H1 (cell line): Measurements from ENCODE around the gene PTPN22. TPM values are rescaled to one million over a fixed set of nuclear protein-coding genes. Genes with fewer than 3 reads are reported as not detected.

Source experiments
- BCL11A ChIP-seq, 2 experiments: IDR thresholded peaks; one replicate each; pipeline ENCODE4 v1.6.1; 2011; ENCODE audit warnings: low read depth in 2 of 2, low read length in 2 of 2, mild to moderate bottlenecking in 2 of 2
- CREB1 ChIP-seq: IDR thresholded peaks from 2 replicates; pipeline ENCODE4 v1.6.1; 2012; ENCODE audit warnings: inconsistent platforms
- GABPA ChIP-seq: IDR thresholded peaks from 2 replicates; pipeline ENCODE4 v1.6.1; 2011; ENCODE audit warnings: mild to moderate bottlenecking, low read length, moderate library complexity, borderline replicate concordance; ENCODE audit not compliant: insufficient read depth
- GTF2F1 ChIP-seq: IDR thresholded peaks from 2 replicates; pipeline ENCODE4 v1.6.1; 2012; ENCODE audit warnings: low read depth, low read length, improper control_type of control experiment, borderline replicate concordance
- HDAC2 ChIP-seq, 2 experiments: fragments of 300-600 bp in 1 of 2; sonication (generic) in 1 of 2; IDR thresholded peaks; 2 replicates each; pipeline ENCODE4 v1.6.1; 2011 to 2012; ENCODE audit warnings: low read depth in 2 of 2, low read length in 2 of 2, mild to moderate bottlenecking in 2 of 2, moderate library complexity in 2 of 2, borderline replicate concordance in 1 of 2, inconsistent platforms in 1 of 2
- KDM4A ChIP-seq: IDR thresholded peaks from one replicate; pipeline ENCODE4 v1.7.1; 2012; ENCODE audit warnings: low read depth, mild to moderate bottlenecking, moderate library complexity, low read length, inconsistent platforms; ENCODE audit not compliant: severe bottlenecking
- PHF8 ChIP-seq: fragments of 200-600 bp; sonication (generic); conservative IDR thresholded peaks from 2 replicates; pipeline ENCODE4 v1.7.1; 2012; ENCODE audit warnings: low read depth, mild to moderate bottlenecking, inconsistent platforms, low read length, moderate library complexity
- POLR2A ChIP-seq, 2 experiments: IDR thresholded peaks; 1 replicate in 1 of 2; 2 replicates in 1 of 2; pipeline ENCODE4 v1.6.1; 2011; ENCODE audit warnings: low read depth in 2 of 2, low read length in 2 of 2, mild to moderate bottlenecking in 2 of 2; ENCODE audit errors: control extremely low read depth in 1 of 2
- POU5F1 ChIP-seq: IDR thresholded peaks from 2 replicates; pipeline ENCODE4 v1.6.1; 2011; ENCODE audit warnings: low read depth, mild to moderate bottlenecking, low read length, moderate library complexity
- RBBP5 ChIP-seq: IDR thresholded peaks from 2 replicates; pipeline ENCODE4 v1.7.1; 2012; ENCODE audit warnings: low read depth, mild to moderate bottlenecking, inconsistent platforms, low read length, moderate library complexity, borderline replicate concordance
- RNF2 ChIP-seq: fragments of 200-900, 300-1000 bp; sonication (generic); IDR thresholded peaks from 2 replicates; pipeline ENCODE4 v1.7.1; 2016; ENCODE audit warnings: borderline replicate concordance, low read depth, mild to moderate bottlenecking, antibody characterized with exemption, low read length; ENCODE audit not compliant: poor library complexity, severe bottlenecking; ENCODE audit errors: missing control alignments
- SAP30 ChIP-seq: fragments of 300-600 bp; sonication (generic); IDR thresholded peaks from 2 replicates; pipeline ENCODE4 v1.7.1; 2012; ENCODE audit warnings: low read length, moderate library complexity, mild to moderate bottlenecking, inconsistent platforms; ENCODE audit not compliant: insufficient read depth, insufficient replicate concordance
- SIN3A ChIP-seq, 2 experiments: IDR thresholded peaks in 1 of 2; conservative IDR thresholded peaks in 1 of 2; 2 replicates each; pipeline ENCODE4 v1.6.1; 2011 to 2012; ENCODE audit warnings: low read length in 2 of 2, improper control_type of control experiment in 1 of 2, low read depth in 1 of 2, mild to moderate bottlenecking in 1 of 2
- SIRT6 ChIP-seq: IDR thresholded peaks from one replicate; pipeline ENCODE4 v1.7.1; 2012; ENCODE audit warnings: low read length, inconsistent platforms
- SP1 ChIP-seq: IDR thresholded peaks from 2 replicates; pipeline ENCODE4 v1.6.1; 2011; ENCODE audit warnings: low read depth, low read length
- SUZ12 ChIP-seq: fragments of 200-600 bp; sonication (generic); IDR thresholded peaks from 2 replicates; pipeline ENCODE4 v1.6.1; 2012; ENCODE audit warnings: mild to moderate bottlenecking, inconsistent platforms, low read length, moderate library complexity, mixed read lengths
- TAF7 ChIP-seq: optimal IDR thresholded peaks from 2 replicates; pipeline ENCODE3; 2011; ENCODE audit warnings: low read depth, mild to moderate bottlenecking, inconsistent platforms, low read length, moderate library complexity, borderline replicate concordance
- TBP ChIP-seq: IDR thresholded peaks from 2 replicates; pipeline ENCODE4 v1.6.1; 2011; ENCODE audit warnings: low read depth, low read length, improper control_type of control experiment
- TEAD4 ChIP-seq: IDR thresholded peaks from 2 replicates; pipeline ENCODE4 v1.6.1; 2012; ENCODE audit warnings: low read depth, low read length, inconsistent platforms, mixed read lengths
- ZNF274 ChIP-seq: IDR thresholded peaks from 2 replicates; pipeline ENCODE4 v1.7.0; 2012; ENCODE audit warnings: low read length, borderline replicate concordance; ENCODE audit errors: extremely low read depth
- polyA plus RNA-seq, 7 experiments: library from polyadenylated mRNA; depleted of rRNA in 3 of 7; stranded (reverse) in 5 of 7; unstranded in 2 of 7; fragments of >200 nt in 5 of 7; fragments of 200-250 nt in 2 of 7; gene quantifications; 1 replicate in 5 of 7; 2 replicates in 1 of 7; 4 replicates in 1 of 7; pipeline versions ENCODE4 v1.2.1 to v1.2.3, GENCODE V29; 2011 to 2013; ENCODE audit warnings: missing spikeins in 2 of 7, mixed read lengths in 2 of 7
- total RNA-seq: library from RNA; stranded (reverse); fragmentation: NEBNext Ultra II Directional; extraction: Animal tissue kit (Norgen Biotek cat#: 25700); gene quantifications from 2 replicates; pipeline ENCODE4 v1.2.1, GENCODE V29; 2021
- TF ChIP-seq, protein P1 (sequence below): IDR thresholded peaks from 2 replicates; pipeline ENCODE4 v1.6.1; 2011; ENCODE audit warnings: low read length, improper control_type of control experiment

The PTPN22 gene
- total and polyA plus RNA-seq, 2 of the 8 experiments (the other 6 are each of a cell fraction or from before 2014, with no cell fraction given), result not detected

DNA sequence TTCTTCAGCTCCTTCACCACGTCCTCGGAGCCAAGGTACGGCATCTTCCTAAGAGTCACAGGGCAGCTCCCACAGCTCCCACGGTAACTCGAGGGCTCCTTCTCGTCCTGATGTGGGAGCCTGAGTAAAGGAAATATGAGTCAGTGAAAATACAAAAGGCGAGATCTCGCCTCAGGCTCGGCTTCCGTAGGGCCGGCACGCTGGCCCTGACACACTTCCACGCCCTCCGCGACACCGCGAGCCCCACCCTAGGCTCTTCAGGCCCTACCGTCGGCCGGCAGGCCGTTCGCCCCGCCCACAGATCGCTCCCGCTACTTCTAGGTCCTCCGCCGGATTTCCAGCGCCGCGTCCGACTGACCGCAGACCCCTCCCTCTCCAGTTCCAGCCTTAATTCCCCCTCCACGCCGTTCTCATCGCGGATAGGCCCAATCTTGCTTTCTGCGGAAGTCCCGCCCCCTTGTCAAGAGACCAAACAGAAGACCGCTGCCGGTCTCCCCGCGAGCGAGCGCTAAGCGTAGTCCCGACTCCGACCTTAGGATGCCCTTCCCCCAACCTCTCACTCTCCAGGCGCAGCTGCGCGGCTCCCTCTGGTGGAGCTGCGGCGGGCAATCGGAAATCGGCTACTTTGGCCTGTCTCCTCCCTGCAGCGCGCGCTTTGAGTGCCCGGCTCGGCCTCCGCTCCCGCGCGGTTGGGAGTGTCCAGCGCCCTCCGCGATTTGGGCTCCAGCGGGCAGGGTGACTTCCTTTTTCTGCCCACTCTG is 33.3 kb upstream of the PTPN22 start, which contains the start of the genes AP4B1 and DCLRE1B (continued):
- no peak for TF ChIP-seq KDM4A
- peak; percentile 14; the same call in 1 of the 2 replicates for TF ChIP-seq PHF8
- TF ChIP-seq HDAC2 (IDR thresholded peaks at IDR 0.05; ENCODE audit: borderline replicate concordance in 1 of 2, low read depth in 2 of 2, low read length in 2 of 2), result peak in 1 of 2 experiments; percentile 44; a peak in 2 of 4 replicates
- peak; percentile 68; the same call in 1 of the 2 replicates for TF ChIP-seq SP1
- TF ChIP-seq TEAD4, result no peak
- peak; percentile 41; the same call in 1 of the 2 replicates for TF ChIP-seq SUZ12
- TF ChIP-seq RBBP5, result peak; percentile 97
- peak; percentile 69 to 94; a peak in 2 of 4 replicates for TF ChIP-seq SIN3A (conservative IDR thresholded peaks at IDR 0.05 in 1 of 2, IDR thresholded peaks at IDR 0.05 in 1 of 2; ENCODE audit: low read depth in 1 of 2, low read length in 2 of 2)
- TF ChIP-seq POLR2A (IDR thresholded peaks at IDR 0.05; ENCODE audit: control extremely low read depth in 1 of 2, low read depth in 2 of 2, low read length in 2 of 2), result peak in 1 of 2 experiments; percentile 31; a peak in 1 of 3 replicates
- peak; percentile 29; the same call in 1 of the 2 replicates for TF ChIP-seq CREB1
- peak; percentile 28 for TF ChIP-seq SAP30
- peak; percentile 54 for TF ChIP-seq TAF7
- no peak for TF ChIP-seq RNF2
- TF ChIP-seq BCL11A (IDR thresholded peaks at IDR 0.05; ENCODE audit: low read depth in 2 of 2, low read length in 2 of 2), result no peak
- no peak for TF ChIP-seq ZNF274
- no peak for TF ChIP-seq GTF2F1
- TF ChIP-seq GABPA, result peak; percentile 53; the same call in 1 of the 2 replicates
- no peak for TF ChIP-seq SIRT6
- TF ChIP-seq, protein P1, sequence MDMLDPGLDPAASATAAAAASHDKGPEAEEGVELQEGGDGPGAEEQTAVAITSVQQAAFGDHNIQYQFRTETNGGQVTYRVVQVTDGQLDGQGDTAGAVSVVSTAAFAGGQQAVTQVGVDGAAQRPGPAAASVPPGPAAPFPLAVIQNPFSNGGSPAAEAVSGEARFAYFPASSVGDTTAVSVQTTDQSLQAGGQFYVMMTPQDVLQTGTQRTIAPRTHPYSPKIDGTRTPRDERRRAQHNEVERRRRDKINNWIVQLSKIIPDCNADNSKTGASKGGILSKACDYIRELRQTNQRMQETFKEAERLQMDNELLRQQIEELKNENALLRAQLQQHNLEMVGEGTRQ, result no peak
- no peak for TF ChIP-seq POU5F1
- TF ChIP-seq TBP, result peak; percentile 40; the same call in 1 of the 2 replicates
